ENCODE measurements around the gene CHAD.
A peak's percentile ranks its signal among the peaks of the same experiment; 100 is the strongest.

Gene CHAD

DNA sequence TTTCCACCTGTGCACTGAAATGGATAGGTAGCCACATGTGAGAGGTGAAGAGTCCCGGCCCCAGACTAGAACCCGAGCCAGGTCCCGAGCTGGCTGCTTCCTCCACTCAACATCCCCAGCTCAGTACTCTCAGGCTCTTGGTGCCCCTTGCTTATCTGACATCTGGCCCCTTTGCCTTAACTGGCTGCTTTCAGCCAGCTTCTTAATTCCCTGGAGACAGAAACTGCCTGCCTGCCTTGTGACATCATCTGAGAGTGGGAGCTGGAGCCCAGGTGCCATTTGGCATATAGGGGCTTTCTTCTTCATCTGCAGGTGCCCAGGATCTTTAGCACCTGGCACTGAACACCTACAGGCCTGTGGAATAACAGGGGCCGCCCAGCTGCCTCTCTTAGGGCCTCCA is 8.9 kb downstream of the CHAD start:
- Histone ChIP-seq H3K9ac (no peak overlapping the region), H3K4me1 (peaks cover 20% of the 10 kb centered on the region), H3K36me3 (peaks cover 12% of the 10 kb centered on the region; the same call in 1 of the 2 replicates), H3K4me2 (peak overlapping the region; percentile 51), H3K27me3 (no peaks in the 10 kb centered on the region), H3K4me3 (no peak overlapping the region), H4K20me1 (no peaks in the 10 kb centered on the region), H3K27ac (peak overlapping the region; percentile 33; the same call in 1 of the 2 replicates), H3K9me3 (no peaks in the 10 kb centered on the region)
- TF ChIP-seq Cebpa-rat (IDR thresholded peaks at IDR 0.05), result no peak

DNA sequence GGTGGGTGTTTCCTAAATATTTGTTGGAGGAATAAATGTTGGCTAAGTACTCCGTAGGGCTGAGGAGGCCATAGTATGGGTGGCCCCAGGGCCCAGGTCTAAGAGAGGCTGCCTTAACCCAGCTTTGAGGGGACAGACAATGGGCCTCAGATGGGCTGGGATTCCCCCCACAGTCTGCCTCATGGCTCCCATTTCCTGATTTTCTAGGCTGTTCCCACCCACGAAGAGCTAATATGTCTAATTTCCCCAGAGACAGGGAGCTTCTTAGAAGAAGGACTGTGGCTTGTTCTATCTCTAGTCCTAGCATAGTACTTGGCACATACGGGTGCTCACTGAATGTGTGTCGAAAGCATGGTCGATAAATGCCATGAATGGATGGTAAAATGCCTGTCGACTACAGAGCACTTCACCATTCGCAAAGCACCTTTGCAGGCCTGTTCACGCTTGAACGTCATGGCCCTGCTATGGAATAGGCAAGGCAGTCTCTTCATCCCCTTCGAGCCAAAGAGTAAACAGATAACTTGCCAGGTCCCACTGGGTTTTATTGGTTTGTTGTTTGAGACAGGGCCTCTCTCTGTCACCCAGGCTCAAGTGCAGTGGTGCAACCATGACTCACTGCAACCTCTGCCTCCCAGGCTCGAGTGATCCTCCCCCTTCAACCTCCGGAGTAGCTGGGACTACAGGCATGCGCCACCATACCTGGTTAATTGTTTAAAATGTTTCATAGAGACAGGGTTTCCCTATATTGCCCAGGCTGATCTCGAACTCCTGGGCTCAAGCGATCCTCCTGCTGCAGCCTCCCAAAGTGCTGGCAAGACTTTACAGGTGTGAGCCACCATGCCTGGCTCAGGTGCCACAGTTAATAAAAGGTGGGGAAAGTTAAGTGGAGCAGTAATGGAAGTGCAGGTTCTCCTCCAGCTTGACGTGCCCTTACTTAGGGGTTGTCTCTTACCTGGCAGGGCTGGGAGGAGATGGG is 9.7 kb downstream of the CHAD start:
- Histone ChIP-seq H3K9ac (no peak overlapping the region), H3K4me2 (peak overlapping the region; percentile 51)
- no peak for TF ChIP-seq Cebpa-rat (IDR thresholded peaks at IDR 0.05)

DNA sequence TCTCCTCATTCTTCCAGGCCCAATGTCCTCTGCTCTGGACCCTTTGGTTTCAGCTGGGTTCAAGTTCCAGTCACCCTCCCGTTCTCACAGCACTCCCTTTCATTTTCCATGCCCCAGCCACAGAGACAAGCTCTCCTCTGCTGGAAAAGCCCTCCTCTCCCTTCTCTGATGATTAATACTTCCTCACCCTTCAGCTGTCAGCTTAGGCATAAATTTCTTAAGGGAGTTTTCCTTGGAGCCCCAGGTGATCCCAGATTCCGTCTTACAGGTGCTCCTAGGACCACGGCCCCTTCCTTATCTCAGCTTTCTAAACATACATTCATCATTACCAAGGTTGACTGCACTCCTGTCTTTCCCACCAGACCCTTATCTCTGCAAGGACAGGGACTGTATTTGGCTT is 10.4 kb downstream of the CHAD start:
- no peaks in the 10 kb centered on the region for H3K27me3 ChIP-seq
- no peak for TF ChIP-seq Cebpa-rat (IDR thresholded peaks at IDR 0.05)
- H3K4me1 ChIP-seq, result peaks cover 30% of the 10 kb centered on the region
- H3K9me3 ChIP-seq, result no peaks in the 10 kb centered on the region
- H4K20me1 ChIP-seq, result no peaks in the 10 kb centered on the region
- H3K27ac ChIP-seq, result no peak overlapping the region
- H3K4me2 ChIP-seq, result peak overlapping the region; percentile 51; the same call in 1 of the 2 replicates
- H3K9ac ChIP-seq, result no peak overlapping the region
- H3K4me3 ChIP-seq, result no peak overlapping the region
- peaks cover 12% of the 10 kb centered on the region; the same call in 1 of the 2 replicates for H3K36me3 ChIP-seq

More for the DNA sequence above, 9.7 kb downstream of the CHAD start:
- no peak overlapping the region for H3K4me3 ChIP-seq
- H3K4me1 ChIP-seq, result peaks cover 23% of the 10 kb centered on the region
- peaks cover 12% of the 10 kb centered on the region; the same call in 1 of the 2 replicates for H3K36me3 ChIP-seq
- H4K20me1 ChIP-seq, result no peaks in the 10 kb centered on the region
- H3K27ac ChIP-seq, result no peak overlapping the region
- H3K27me3 ChIP-seq, result no peaks in the 10 kb centered on the region
- H3K9me3 ChIP-seq, result no peaks in the 10 kb centered on the region

DNA sequence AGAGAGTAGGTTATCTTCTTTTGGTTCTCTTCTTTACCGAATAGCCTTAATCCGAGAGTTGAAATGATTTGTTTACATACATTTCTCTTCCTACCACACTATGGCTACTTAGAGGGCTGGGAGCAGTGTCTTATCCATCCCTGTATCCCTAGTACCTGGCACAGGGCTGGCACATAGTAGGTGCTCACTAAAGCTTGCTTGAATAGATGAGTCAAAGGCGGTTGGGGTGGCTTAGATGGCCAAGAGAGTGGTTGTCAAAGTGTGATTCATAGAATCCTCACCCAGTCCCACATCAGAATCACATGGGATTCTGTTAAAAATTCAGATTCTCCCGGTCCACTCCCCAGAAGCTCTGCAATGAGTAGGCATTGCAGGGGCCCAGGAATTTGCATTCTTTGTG is 11.1 kb downstream of the CHAD start:
- no peaks in the 10 kb centered on the region for H3K9me3 ChIP-seq
- H3K36me3 ChIP-seq, result peaks cover 10% of the 10 kb centered on the region; the same call in 1 of the 2 replicates
- H4K20me1 ChIP-seq, result no peaks in the 10 kb centered on the region
- H3K9ac ChIP-seq, result no peak overlapping the region
- TF ChIP-seq Cebpa-rat (IDR thresholded peaks at IDR 0.05), result no peak
- no peak overlapping the region for H3K4me2 ChIP-seq
- peaks cover 37% of the 10 kb centered on the region for H3K4me1 ChIP-seq
- H3K27ac ChIP-seq, result no peak overlapping the region
- H3K27me3 ChIP-seq, result no peaks in the 10 kb centered on the region
- no peak overlapping the region for H3K4me3 ChIP-seq

DNA sequence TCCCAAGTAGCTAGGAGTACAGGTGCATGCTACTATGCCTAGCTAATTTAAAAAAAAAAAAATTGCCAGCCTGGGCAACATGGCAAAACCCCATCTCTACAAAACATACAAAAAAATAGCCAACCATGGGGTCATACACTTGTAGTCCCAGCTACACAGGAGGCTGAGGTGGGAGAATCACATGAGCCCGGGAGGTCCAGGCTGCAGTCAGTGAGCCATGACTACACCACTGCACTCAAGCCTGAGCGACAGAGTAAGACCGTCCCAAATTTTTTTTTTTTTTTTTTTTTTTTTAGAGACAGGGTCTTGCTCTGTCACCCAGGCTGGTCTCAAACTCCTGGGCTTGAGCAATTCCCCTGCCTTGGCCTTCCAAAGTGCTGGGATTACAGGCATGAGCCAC is 14.8 kb downstream of the CHAD start:
- H3K4me2 ChIP-seq, result peak overlapping the region; percentile 42
- H4K20me1 ChIP-seq, result no peaks in the 10 kb centered on the region
- 0 out of 2 replicates have a peak, but pooled peaks cover 7% of the 10 kb centered on the region for H3K36me3 ChIP-seq
- no peak for TF ChIP-seq Cebpa-rat (IDR thresholded peaks at IDR 0.05)
- H3K4me1 ChIP-seq, result peaks cover 31% of the 10 kb centered on the region
- no peak overlapping the region for H3K27ac ChIP-seq
- no peak overlapping the region for H3K9ac ChIP-seq
- no peaks in the 10 kb centered on the region for H3K27me3 ChIP-seq
- H3K4me3 ChIP-seq, result no peak overlapping the region
- no peaks in the 10 kb centered on the region for H3K9me3 ChIP-seq

DNA sequence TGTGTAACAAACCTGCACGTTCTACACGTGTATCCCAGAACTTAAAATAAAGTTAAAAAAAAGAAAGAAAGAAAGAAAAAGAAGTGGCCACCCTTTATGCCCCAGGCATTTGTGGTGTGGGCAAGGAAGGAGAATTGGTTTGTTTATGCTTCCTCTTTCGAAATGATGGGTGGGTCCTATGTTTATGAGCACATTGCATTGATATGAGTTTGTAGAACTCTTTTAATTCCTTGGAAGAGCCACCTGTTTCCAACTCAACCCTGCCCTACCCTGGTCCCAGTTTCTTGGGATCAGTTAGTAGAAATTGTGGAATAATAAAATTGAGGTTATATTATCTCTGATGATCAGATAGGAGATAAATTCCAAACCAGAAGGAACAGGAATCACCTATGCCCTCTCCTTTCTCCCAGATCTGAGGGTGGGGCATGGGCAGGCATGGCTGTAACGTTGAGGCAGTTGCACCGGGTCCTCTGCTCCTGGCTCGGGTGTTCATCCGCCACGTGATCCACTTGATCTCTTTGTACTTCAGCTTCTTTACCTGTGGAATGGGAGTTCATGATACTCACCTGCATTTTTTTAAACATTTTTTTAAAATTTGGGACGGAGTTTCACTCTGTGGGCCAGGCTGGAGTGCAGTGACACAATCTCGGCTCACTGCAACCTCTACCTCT is 15.9 kb downstream of the CHAD start:
- no peak overlapping the region for H3K27ac ChIP-seq
- peaks cover 25% of the 10 kb centered on the region for H3K4me1 ChIP-seq
- 0 out of 2 replicates have a peak, but pooled peaks cover 7% of the 10 kb centered on the region for H3K36me3 ChIP-seq
- no peaks in the 10 kb centered on the region for H3K27me3 ChIP-seq
- H3K4me2 ChIP-seq, result peak overlapping the region; percentile 61
- no peak overlapping the region for H3K4me3 ChIP-seq
- no peaks in the 10 kb centered on the region for H4K20me1 ChIP-seq
- TF ChIP-seq Cebpa-rat (IDR thresholded peaks at IDR 0.05), result no peak
- no peak overlapping the region for H3K9ac ChIP-seq
- H3K9me3 ChIP-seq, result no peaks in the 10 kb centered on the region

DNA sequence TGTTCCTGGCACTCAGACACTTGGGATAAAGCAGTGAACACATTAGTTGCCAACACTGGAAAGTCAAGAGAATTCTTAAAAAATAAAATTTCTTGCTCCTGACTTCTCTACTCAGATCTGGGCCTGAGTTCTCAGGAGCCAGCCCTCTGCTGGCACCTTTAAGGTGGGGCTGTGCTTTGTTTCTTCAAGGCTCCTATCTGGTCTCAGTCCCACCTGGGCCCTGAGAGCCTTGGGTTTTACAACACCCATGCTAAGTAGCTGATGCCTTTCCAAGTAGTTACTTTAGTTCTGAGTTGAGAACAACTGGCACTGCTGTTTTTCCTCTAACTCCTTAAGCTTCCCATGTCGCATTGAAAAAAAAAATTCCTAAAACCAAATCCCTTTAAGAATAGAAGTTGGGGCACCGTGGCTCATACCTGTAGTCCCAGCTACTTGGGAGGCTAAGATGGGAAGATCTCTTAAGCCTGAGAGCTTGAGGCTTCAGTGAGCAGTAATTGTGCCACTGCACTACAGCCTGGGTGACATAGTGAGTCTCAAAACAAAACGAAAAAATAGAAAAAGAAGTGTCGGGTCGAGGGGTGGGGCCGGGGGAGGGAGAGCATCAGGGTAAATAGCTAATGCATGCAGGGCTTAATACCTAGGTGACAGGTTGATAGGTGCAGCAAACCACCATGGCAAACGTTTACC is 16.6 kb downstream of the CHAD start:
- peak overlapping the region; percentile 61 for H3K4me2 ChIP-seq
- H3K9me3 ChIP-seq, result no peaks in the 10 kb centered on the region
- H4K20me1 ChIP-seq, result no peaks in the 10 kb centered on the region
- H3K27me3 ChIP-seq, result no peaks in the 10 kb centered on the region
- TF ChIP-seq Cebpa-rat (IDR thresholded peaks at IDR 0.05), result no peak
- H3K27ac ChIP-seq, result no peak overlapping the region
- H3K9ac ChIP-seq, result no peak overlapping the region
- peaks cover 25% of the 10 kb centered on the region for H3K4me1 ChIP-seq
- H3K4me3 ChIP-seq, result no peak overlapping the region
- 0 out of 2 replicates have a peak, but pooled peaks cover 7% of the 10 kb centered on the region for H3K36me3 ChIP-seq

DNA sequence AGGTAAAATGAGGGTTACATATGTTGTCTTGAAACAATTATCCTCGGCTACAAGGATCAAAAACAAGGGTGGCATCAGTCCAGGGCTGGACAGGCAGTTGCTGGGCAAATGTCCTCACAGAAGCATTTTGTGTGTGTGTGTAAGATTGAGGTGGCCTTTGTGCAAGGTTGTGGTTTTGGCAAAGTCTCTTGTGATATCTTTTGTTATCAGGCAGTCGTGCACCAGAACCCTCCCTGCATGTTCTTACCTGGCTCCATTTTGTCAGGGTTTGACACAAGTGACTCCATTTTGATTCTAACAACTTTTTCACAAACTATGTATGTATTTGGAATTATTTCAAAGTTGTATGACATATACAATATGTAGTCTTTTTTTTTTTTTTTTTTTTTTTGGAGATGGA is 20.0 kb downstream of the CHAD start:
- Histone ChIP-seq H3K4me3 (no peak overlapping the region), H3K4me1 (peaks cover 18% of the 10 kb centered on the region), H3K27me3 (no peaks in the 10 kb centered on the region), H3K9me3 (no peaks in the 10 kb centered on the region), H3K27ac (no peak overlapping the region), H3K4me2 (no peak overlapping the region), H4K20me1 (peaks cover 4% of the 10 kb centered on the region; the same call in 1 of the 2 replicates), H3K9ac (no peak overlapping the region), H3K36me3 (no peaks in the 10 kb centered on the region)
- TF ChIP-seq Cebpa-rat (IDR thresholded peaks at IDR 0.05), result no peak

DNA sequence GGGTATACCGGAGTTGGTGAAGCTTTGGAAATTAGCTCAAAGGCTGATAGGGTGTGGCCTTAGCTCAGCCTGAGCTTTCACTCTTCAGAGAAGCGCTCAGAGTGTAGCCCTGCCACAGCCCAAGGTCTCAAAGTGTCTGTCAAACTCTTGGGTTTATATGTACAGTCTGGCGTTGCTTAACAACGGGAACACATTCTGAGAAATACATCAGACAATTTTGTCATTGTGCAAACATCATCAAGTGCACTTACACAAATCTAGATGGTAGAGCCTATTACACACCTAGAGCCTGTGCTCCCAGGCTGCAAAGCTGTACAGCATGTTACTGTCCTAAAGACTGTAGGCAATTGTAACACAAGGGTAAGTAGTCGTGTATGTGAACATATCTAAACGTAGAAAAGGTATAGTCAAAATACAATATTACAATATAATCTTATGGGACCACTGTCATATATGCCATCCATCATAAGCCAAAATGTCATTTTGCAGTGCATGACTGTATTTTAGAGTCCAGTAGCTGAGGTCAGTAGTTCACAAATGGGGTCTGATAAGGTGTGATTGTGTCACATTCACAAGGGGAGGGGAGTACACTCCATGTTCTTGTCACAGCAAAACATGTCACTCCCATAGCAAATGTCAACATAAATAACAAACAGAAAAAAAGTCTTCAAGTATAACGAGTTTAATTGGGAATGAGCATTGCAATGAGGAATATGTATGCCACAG is 20.6 kb downstream of the CHAD start:
- Histone ChIP-seq H3K27me3 (no peaks in the 10 kb centered on the region), H3K9ac (no peak overlapping the region), H3K9me3 (no peaks in the 10 kb centered on the region), H3K4me2 (no peak overlapping the region), H4K20me1 (peaks cover 4% of the 10 kb centered on the region; the same call in 1 of the 2 replicates), H3K4me1 (peaks cover 12% of the 10 kb centered on the region), H3K4me3 (no peak overlapping the region), H3K36me3 (no peaks in the 10 kb centered on the region), H3K27ac (no peak overlapping the region)
- TF ChIP-seq Cebpa-rat (IDR thresholded peaks at IDR 0.05), result no peak
